Activated CD8-positive, alpha-beta memory T cell treated with anti-CD3 and anti-CD28 coated beads for 4 hours (primary cell): ENCODE measurements around the gene PATJ.

ENCODE experiments used
- DNase-seq, 2 donors: peaks; one replicate each; pipeline ENCODE4 v3.0.0-alpha.2; 2020; ENCODE audit warnings: low read depth in 2 of 2

The PATJ gene

GRCh38 chr1:61983236-61983635 is 241.0 kb downstream of the PATJ start:
- DNase-seq, result no peak

- DNase-seq, result no peak
These were observed 250.0 kb downstream of the PATJ start for GRCh38 chr1:61992257-61992656.

- DNase-seq, result no peak
These were observed 251.2 kb downstream of the PATJ start for GRCh38 chr1:61993331-61993961.

GRCh38 chr1:61995641-61996040 is 253.4 kb downstream of the PATJ start:
- no peak for DNase-seq

GRCh38 chr1:61997123-61997522 is 254.8 kb downstream of the PATJ start:
- no peak for DNase-seq

- no peak for DNase-seq
These were observed 261.5 kb downstream of the PATJ start for GRCh38 chr1:62003777-62004176.

- DNase-seq, result no peak
These were observed 264.4 kb downstream of the PATJ start for GRCh38 chr1:62006690-62007089.

- no peak for DNase-seq
These were observed 268.7 kb downstream of the PATJ start for GRCh38 chr1:62011006-62011405.

- no peak for DNase-seq
These were observed 269.8 kb downstream of the PATJ start for GRCh38 chr1:62012095-62012494.

GRCh38 chr1:62012836-62013235 is 270.6 kb downstream of the PATJ start:
- DNase-seq, result no peak

- DNase-seq, result no peak
These were observed 271.0 kb downstream of the PATJ start for GRCh38 chr1:62013264-62013663.

GRCh38 chr1:62022382-62022983 is 280.2 kb downstream of the PATJ start:
- DNase-seq, result no peak

GRCh38 chr1:62024690-62025089 is 282.4 kb downstream of the PATJ start:
- no peak for DNase-seq

GRCh38 chr1:62025154-62025553 is 282.9 kb downstream of the PATJ start:
- DNase-seq, result no peak

GRCh38 chr1:62025892-62026291 is 283.6 kb downstream of the PATJ start:
- DNase-seq, result no peak

- DNase-seq, result no peak
These were observed 287.4 kb downstream of the PATJ start for GRCh38 chr1:62029704-62030103.

GRCh38 chr1:62034790-62035189 is 292.5 kb downstream of the PATJ start:
- no peak for DNase-seq

- no peak for DNase-seq
These were observed 295.0 kb downstream of the PATJ start for GRCh38 chr1:62037274-62037673.

- DNase-seq, result no peak
These were observed 296.5 kb downstream of the PATJ start for GRCh38 chr1:62038594-62039284.

- DNase-seq, result no peak
These were observed 298.2 kb downstream of the PATJ start for GRCh38 chr1:62040450-62040849.

- no peak for DNase-seq
These were observed 298.7 kb downstream of the PATJ start for GRCh38 chr1:62040973-62041372.

- DNase-seq, result no peak
These were observed 300.9 kb downstream of the PATJ start for GRCh38 chr1:62043154-62043553.

- no peak for DNase-seq
These were observed 303.3 kb downstream of the PATJ start for GRCh38 chr1:62045574-62045973.
